HG03039 (cell line): ENCODE measurements around the gene PSTPIP2.
"Not testable (repeated sequence)": the region's sequence is repeated elsewhere in the genome, so short reads cannot be mapped to it uniquely, and the experiment has no call there.

Source experiments
- ATAC-seq: cut with Tn5 transposase; IDR thresholded peaks from one replicate; pipeline ENCODE4 v1.9.1; 2021; ENCODE audit warnings: mild to moderate bottlenecking, moderate library complexity; ENCODE audit not compliant: unreplicated experiment

The PSTPIP2 gene

GRCh38 chr18:46070232-46070631 lies 1.8 kb downstream of the PSTPIP2 start:
- no peak for ATAC-seq

GRCh38 chr18:46069524-46069923 lies 2.5 kb downstream of the PSTPIP2 start:
- ATAC-seq = no peak

- ATAC-seq = no peak
Observed at GRCh38 chr18:46068763-46069162, 3.3 kb downstream of the PSTPIP2 start.

GRCh38 chr18:46067438-46068007 lies 4.5 kb downstream of the PSTPIP2 start:
- ATAC-seq = no peak

- no peak for ATAC-seq
Observed at GRCh38 chr18:46062781-46063180, 9.3 kb downstream of the PSTPIP2 start.

- no peak for ATAC-seq
Observed at GRCh38 chr18:46061796-46062195, 10.3 kb downstream of the PSTPIP2 start.

- no peak for ATAC-seq
Observed at GRCh38 chr18:46061387-46061786, 10.7 kb downstream of the PSTPIP2 start.

GRCh38 chr18:46060359-46060841 lies 11.7 kb downstream of the PSTPIP2 start:
- no peak for ATAC-seq

- ATAC-seq = no peak
Observed at GRCh38 chr18:46055838-46056230, 16.2 kb downstream of the PSTPIP2 start.

GRCh38 chr18:46054956-46055837 lies 16.9 kb downstream of the PSTPIP2 start:
- ATAC-seq = no peak

GRCh38 chr18:46053368-46054095 lies 18.5 kb downstream of the PSTPIP2 start:
- no peak for ATAC-seq

GRCh38 chr18:46051731-46052461 lies 20.2 kb downstream of the PSTPIP2 start:
- no peak for ATAC-seq

GRCh38 chr18:46050268-46050667 lies 21.8 kb downstream of the PSTPIP2 start:
- no peak for ATAC-seq

GRCh38 chr18:46048641-46049040 lies 23.4 kb downstream of the PSTPIP2 start:
- ATAC-seq = no peak

- not testable (repeated sequence) for ATAC-seq
Observed at GRCh38 chr18:46047369-46047768, 24.7 kb downstream of the PSTPIP2 start.

GRCh38 chr18:46046688-46047087 lies 25.4 kb downstream of the PSTPIP2 start:
- ATAC-seq = no peak

GRCh38 chr18:46046126-46046525 lies 25.9 kb downstream of the PSTPIP2 start:
- ATAC-seq = no peak

- ATAC-seq = no peak
Observed at GRCh38 chr18:46042571-46043123, 29.4 kb downstream of the PSTPIP2 start.

- no peak for ATAC-seq
Observed at GRCh38 chr18:46040747-46041104, 31.3 kb downstream of the PSTPIP2 start.

GRCh38 chr18:46040033-46040746 lies 31.9 kb downstream of the PSTPIP2 start:
- ATAC-seq = no peak
